Transverse colon (tissue), 4 donors: ENCODE results near the gene SLC2A1.
"Not testable (repeated sequence)": the region's sequence is repeated elsewhere in the genome, so short reads cannot be mapped to it uniquely, and the experiment has no call there.

Source experiments
- CTCF ChIP-seq, 5 experiments: fragments of 200-600 bp in 3 of 5; fragments of 450-650 bp in 2 of 5; sonication (generic) in 3 of 5; IDR thresholded peaks; 1 replicate in 2 of 5; 2 replicates in 3 of 5; pipeline ENCODE4 v1.5.1; 2016 to 2017; ENCODE audit warnings: antibody characterized with exemption in 5 of 5, inconsistent platforms in 3 of 5, mild to moderate bottlenecking in 2 of 5, moderate library complexity in 1 of 5
- EP300 ChIP-seq: sonication (generic); formaldehyde crosslinking; IDR thresholded peaks from one replicate; pipeline ENCODE4 v1.6.1; 2017; ENCODE audit warnings: antibody characterized with exemption, low read depth
- POLR2AphosphoS5 ChIP-seq, 3 donors: sonication (generic); formaldehyde crosslinking; IDR thresholded peaks; one replicate each; pipeline ENCODE4 v1.6.1; 2016; ENCODE audit warnings: antibody characterized with exemption in 3 of 3

GRCh38 chr1:42919651-42920050, 39.0 kb downstream of the SLC2A1 start:
- TF ChIP-seq CTCF (IDR thresholded peaks at IDR 0.05); POLR2AphosphoS5 (IDR thresholded peaks at IDR 0.05); EP300: not testable (repeated sequence)
